Stimulated activated CD4-positive, alpha-beta T cell treated with anti-CD3 and anti-CD28 coated beads, Interleukin-12 subunit alpha, Interleukin-12 subunit beta, amount 100 ng/mL, for 4 hours (primary cell): ENCODE data around the gene RSPH9.

Experiments used
- DNase-seq: peaks from one replicate; pipeline ENCODE4 v3.0.0-alpha.2; 2020

Gene RSPH9

GRCh38 chr6:43669050-43669921 is 24.4 kb downstream of the RSPH9 start:
- DNase-seq = no peak

GRCh38 chr6:43669922-43670622 is 25.2 kb downstream of the RSPH9 start:
- DNase-seq = no peak

- DNase-seq = no peak
Measured at GRCh38 chr6:43670623-43670986, 25.8 kb downstream of the RSPH9 start.

- no peak for DNase-seq
Measured at GRCh38 chr6:43671011-43671800, 26.4 kb downstream of the RSPH9 start.

- no peak for DNase-seq
Measured at GRCh38 chr6:43671801-43672690, 27.2 kb downstream of the RSPH9 start.

- DNase-seq = no peak
Measured at GRCh38 chr6:43673444-43674084, 28.7 kb downstream of the RSPH9 start.

GRCh38 chr6:43674291-43674690 is 29.5 kb downstream of the RSPH9 start:
- no peak for DNase-seq

- no peak for DNase-seq
Measured at GRCh38 chr6:43674921-43675320, 30.1 kb downstream of the RSPH9 start.

GRCh38 chr6:43676962-43677606 is 32.2 kb downstream of the RSPH9 start:
- no peak for DNase-seq

GRCh38 chr6:43677759-43678158 is 32.9 kb downstream of the RSPH9 start:
- no peak for DNase-seq

GRCh38 chr6:43678341-43678740 is 33.5 kb downstream of the RSPH9 start:
- DNase-seq = no peak

GRCh38 chr6:43679057-43679456 is 34.2 kb downstream of the RSPH9 start:
- DNase-seq = no peak

- DNase-seq = no peak
Measured at GRCh38 chr6:43680308-43681200, 35.7 kb downstream of the RSPH9 start.

- DNase-seq = no peak
Measured at GRCh38 chr6:43681303-43681702, 36.5 kb downstream of the RSPH9 start.

- DNase-seq = no peak
Measured at GRCh38 chr6:43682724-43683429, 38.0 kb downstream of the RSPH9 start.

GRCh38 chr6:43683708-43684455 is 39.0 kb downstream of the RSPH9 start:
- no peak for DNase-seq

- no peak for DNase-seq
Measured at GRCh38 chr6:43687079-43687436, 42.2 kb downstream of the RSPH9 start.

- peak; percentile 75 for DNase-seq
Measured at GRCh38 chr6:43687437-43688347, 42.9 kb downstream of the RSPH9 start, which contains the start of gene MRPS18A. MRPS18A (minus strand) TSS chr6:43687791; CDS start chr6:43687779, 12 bp downstream.
